Islet of Langerhans (tissue), 1 donor: Measurements from ENCODE around the gene PRSS1.
"Not testable (repeated sequence)": the region's sequence is repeated elsewhere in the genome, so short reads cannot be mapped to it uniquely, and the experiment has no call there.

Source experiments
- FAIRE-seq: peaks from one replicate; lab custom pipeline; 2011; peaks lifted over from hg19 to GRCh38; lab: Jason Lieb, UNC

PRSS1 gene

DNA sequence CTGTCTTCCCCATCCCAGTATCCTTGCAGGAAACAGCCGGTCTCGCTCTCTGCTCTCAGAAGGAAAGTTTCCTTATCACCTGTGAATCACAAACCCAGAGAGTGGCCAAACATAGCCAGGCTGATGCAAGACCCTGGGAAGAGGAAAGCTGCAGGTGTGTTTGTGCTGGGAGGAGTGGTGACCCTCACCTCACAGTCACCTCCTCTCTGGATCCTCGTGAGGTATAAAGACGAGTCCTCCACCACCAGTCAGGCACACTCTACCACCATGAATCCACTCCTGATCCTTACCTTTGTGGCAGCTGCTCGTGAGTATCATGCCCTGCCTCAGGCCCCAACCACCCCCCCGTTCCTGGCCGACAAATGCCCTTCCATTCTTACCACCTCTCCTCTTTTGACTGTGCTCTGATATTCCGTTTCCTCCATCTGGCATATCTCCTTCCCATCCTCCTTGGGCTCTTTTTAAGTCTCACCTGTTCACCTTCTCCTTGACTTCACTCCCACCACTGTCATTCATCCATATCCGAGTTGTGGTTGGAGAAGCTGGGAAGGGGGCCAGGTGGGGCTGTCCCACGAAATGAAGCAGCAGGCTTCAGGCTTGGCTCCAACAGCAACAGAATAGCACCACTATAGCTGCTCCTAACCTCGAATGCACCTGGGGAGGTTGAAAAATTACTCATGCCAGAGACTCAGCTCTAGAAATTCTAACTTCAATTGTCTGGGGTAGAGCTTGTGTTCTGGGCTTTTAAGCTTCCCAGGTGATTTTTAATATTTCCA, at the start of gene PRSS1:
PRSS1 (plus strand) TSS at position 255 of the 776 bp plus-strand sequence; CDS start at position 268, 13 bp downstream.
- no peak for FAIRE-seq

DNA sequence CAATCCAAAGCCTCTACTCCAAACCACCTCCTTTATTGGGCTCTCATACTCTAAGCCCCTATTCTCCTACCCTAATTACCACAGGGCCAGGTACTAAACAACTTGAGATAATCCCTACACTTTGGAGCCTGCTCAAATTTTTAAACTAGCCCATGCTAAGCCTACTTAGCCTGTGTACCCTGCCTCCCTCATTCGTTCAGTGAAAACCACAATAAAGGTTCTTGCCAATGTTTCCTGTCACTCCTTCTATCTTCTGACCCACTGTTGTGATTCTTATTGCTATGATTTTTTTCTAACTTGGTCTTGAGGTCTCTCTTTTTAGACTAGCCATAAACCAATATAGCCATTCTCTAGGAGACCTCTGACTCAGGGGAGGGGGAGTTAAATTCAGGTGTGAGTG, 48.3 kb upstream of the PRSS1 start:
- not testable (repeated sequence) for FAIRE-seq

DNA sequence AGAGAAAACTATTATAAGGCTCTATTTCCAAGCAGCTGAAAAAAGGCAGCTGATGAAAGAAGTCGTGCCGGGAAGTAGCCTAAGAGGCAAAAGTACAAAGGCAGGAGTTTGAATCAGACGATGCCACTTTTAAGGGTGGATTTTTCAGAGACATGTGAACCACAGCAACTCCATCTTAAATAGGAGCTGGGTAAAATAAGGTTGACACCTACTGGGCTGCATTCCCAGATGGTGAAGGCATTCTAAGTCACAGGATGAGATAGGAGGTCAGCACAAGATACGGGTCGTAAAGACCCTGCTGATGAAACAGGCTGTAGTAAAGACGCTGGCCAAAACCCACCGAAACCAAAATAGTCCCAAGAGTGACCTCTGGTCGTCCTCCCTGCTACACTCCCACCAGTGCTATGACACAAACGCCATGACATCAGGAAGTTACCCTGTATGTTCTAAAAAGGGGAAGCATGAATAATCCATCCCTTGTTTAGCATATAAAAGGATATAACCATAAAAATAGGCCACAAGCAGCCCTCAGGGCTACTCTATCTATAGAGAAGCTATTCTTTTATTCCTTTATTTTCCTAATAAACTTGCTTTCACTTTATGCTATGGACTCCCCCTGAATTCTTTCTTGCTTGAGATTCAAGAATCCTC, 45.5 kb upstream of the PRSS1 start:
- FAIRE-seq, result no peak

DNA sequence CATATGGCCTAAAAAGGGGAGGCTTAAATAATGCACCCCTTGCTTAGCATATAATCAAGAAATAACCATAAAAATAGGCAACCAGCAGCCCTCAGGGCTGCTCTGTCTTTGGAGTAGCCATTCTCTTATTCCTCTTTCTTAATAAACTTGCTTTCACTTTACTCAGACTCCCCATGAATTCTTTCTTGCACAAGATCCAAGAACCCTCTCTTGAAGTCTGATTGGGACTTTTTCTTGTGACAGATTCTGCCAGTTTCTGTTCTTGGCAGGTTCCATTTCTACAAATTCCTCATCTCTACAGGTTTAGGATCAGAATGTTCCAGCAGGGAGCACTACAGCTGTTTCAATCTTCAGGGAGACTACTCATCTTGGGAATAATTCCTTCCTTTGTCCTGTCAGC, 40.5 kb upstream of the PRSS1 start:
- not testable (repeated sequence) for FAIRE-seq

DNA sequence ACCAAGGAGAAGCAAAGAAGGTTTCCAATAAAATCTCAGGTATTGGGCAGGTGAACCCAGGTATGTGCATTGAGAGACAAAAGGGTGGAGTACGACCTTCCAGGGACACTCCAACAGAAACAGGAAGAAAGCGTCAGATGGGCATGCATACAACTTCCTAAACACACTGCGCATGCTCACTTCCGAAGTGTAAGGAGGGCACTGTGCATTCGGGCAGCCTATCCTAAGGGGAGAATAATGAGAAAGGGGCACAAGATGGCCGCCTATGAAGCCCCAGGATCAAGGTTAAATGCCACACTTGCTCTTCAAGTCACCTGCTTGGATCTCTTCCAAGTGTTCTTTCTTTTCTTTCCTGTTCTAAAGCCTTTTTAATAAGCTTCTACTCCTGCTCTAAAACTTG, 39.4 kb upstream of the PRSS1 start:
- no peak for FAIRE-seq

DNA sequence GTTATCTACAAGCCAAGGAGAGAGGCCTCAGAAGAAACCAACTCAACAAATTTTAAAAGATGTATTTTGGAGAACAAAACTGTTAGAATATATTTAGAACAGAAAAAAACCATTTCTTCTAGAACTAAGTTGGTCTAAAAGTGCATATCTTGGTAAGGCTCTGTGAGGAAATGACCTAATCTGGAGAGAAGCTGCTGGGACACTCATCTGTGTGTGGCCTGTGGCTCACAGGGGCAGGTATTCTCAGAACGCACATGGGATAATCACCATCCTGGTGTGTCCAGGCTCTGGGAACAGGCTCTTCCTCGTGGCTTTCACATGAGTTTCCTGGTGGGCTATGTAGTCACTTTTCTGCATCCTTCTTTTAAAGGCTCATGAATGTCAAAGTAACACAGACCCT, 38.1 kb upstream of the PRSS1 start:
- FAIRE-seq, result no peak

DNA sequence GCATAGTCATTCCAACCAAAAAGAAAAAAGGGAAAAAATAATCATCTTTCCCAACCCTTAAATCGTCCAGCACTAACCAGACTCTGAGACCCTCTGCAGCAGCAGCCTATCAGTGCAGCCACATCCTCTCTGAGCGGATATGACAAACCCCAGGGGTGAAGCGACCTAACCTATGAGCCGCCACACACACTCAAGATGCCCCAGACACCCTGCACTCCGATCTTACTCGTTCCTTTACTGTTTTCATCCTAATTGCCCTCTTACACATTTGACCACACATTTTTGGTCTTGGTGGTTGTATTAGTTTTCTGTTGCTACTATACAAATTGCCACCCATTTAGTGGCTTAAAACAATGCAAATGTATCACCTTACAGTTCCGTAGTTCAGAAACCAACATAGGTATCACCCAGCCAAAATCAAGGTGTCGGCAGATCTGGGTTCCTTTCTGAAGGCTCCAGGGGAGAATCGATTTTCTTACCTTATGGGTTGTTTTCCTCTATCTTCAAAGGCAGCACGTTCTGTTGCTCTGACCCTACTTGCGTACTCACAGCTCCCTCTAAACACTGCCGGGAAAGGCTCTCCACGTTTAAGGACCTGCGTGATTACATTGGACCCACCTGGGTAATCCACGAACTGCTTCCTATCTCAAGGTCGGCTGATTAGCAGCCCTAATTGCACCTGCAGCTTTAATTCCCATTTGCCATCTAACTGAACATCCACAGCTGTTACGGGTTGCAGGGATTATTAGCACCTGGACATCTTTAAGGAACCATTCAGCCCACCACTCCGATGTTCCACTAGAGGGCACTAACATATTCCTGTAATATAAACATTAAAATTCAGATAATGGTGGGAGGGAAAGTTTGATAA, 37.3 kb upstream of the PRSS1 start:
- FAIRE-seq, result no peak

DNA sequence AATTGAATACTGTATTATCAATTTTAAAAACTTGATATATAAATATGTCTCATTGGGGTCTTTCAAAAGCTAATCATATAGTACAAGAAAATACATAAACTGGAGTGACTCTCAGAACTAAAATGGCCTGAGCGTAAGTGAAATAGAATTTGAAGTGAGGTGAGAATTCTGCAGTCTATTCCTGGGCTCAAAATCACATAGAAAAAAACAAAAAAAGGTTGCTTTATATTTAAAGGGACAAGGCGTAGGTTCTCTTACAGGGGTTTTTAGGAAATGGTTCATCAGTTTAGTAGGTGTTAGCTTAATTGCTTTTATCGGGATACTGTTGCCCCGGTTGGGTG, 36.7 kb upstream of the PRSS1 start:
- no peak for FAIRE-seq

DNA sequence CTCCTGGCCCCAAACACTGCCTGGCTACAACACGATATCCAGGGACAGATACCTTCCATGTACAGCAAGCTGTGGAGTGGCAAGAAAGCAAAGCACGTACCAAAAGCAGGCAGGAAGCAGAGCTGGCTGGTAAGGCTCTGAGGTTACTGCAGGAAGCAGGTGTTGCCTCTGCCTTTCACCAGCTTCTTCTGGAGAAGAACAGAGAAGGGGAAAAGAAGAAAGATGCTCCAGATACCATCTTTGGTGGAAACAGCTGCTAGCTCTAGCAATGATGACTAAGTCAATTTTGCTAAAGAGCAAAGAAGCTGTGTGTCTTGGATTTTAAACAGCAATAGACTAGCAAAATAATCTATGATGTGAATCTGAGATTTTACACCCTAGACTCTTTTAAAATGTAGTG, 34.9 kb upstream of the PRSS1 start:
- no peak for FAIRE-seq

DNA sequence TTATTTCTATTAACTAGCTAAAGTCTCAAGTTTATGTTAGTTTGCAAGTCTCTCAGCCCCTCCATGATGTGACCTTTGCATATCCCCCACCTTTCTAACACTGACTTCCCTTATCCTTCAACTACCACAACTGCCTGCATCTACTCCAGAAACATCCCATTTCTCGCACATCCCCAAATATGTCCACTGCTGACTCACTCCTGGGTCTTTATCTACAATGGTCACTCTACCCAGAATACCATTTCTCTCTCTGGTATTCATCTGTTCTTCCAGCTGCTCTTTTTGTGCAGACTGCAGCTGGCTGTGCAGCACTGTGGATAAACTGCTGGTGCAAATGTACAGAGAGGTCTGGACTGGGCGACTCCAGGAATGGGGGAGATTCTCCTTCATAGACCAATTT, 32.7 kb upstream of the PRSS1 start:
- no peak for FAIRE-seq

DNA sequence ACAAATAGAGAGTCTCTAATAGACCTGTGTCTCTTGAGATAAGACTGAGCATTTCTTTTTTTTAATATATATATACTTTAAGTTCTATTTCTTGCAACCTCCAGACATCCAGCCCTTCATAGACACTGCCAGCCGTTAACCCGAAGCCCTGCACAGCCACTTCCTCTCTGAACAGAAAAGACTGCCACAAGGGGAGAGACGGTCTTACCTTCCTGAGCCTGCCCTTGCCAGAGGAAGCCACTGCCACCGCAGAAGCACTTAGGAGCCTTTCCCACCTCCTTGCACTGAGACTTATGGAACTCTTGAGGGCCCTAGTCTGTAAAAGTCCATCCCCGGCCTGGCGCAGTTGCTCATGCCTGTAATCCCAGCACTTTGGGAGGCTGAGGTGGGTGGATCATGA, 31.8 kb upstream of the PRSS1 start:
- FAIRE-seq, result no peak

DNA sequence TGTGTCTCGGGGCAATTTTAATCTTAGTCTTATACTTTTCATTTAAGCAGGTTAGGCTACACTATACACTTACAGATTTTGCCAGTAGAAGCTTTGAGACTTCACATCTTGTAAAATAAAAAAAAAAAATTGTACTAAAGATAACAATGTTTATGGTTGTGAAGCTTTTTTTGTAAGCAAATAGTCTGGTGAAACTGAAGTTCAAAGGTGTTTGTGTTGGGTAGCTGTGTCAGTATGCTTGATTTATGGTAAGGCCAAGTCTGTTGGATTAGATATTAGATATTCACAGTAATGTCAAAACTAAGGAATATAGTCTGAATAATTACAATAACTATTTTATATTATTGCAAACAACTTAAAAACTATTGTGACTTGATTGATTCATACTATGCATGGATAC, 31.0 kb upstream of the PRSS1 start:
- FAIRE-seq, result no peak

DNA sequence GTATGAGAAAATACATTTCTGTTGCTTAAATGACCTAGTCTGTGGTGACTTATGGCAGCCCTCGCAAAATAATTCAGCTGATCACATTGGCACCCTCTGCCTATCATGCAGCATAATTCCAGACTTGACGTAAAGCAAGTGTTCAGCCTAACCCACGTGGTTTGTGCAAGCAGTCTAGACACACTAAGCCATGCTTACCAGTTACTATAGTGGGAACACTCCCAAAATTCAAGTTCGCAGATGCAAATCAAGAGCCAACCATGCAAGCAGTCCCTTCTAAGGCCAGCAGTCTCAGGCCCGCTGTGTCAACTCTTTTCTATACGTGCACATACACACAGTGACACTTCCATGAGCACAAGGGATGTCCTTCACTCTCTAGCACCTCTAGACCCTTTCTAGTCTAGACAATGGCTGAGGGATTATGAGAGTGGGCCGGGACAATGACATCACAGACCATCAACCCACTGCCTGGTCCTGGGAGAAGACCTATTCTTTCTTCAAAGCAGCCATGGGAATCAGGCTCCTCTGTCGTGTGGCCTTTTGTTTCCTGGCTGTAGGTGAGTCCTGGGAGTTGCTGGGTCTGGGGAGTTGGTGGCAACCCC, 29.0 kb upstream of the PRSS1 start:
- FAIRE-seq, result no peak

DNA sequence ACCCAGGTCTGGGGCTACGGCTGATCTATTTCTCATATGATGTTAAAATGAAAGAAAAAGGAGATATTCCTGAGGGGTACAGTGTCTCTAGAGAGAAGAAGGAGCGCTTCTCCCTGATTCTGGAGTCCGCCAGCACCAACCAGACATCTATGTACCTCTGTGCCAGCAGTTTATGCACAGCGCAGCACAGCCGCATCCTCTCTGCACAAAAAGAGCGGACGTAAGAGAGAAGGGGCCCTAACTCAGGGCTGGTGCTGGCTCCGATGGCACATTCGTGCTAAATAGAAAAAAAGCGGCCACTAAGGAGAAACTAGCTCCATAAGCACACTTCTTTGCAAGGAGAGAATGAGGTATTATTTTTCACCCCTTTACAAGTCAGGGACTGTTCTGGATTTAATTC, 28.3 kb upstream of the PRSS1 start:
- FAIRE-seq, result no peak

DNA sequence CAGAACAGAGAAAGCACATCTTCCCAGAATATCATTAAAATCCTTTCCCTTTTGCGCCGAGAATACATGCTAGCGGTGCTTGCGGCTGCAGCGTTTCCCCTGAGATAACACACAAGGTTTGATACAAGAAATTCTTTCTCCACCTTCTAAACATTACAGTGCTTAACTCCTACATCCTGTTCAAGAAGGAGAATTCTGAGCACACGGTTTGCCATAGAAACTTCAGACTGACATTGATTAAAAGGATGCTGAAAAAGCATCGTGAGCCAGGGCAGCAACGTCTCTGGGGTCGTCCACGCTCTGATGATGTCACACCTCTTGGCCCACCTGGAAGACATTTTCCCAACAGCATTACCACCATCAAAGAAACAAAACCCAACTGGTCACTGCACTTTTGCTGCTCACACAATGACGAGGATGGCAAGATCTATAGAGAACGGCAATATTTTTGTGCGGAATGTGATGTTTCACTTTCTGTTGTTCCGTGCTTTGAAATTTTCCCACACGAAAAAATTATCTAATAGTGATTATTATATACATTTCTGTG, 27.0 kb upstream of the PRSS1 start:
- no peak for FAIRE-seq

DNA sequence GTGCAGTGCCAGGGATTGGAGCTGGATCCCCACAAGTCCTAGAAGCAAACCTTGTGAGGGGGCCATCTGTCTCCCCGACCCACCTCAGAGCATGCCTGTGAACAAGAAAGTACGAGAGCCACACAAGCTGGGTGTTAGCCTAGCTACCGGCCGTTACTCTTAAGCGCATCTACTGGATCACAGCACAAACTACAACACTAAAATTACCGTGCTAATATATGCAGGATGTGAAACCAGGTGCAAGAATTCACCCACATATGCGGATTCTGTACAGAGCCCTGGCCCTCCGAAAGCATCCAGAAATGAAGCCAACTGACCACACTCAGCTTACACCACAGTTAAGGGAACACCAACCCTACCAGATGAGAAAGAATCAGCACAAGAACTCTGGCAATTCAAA, 16.0 kb upstream of the PRSS1 start:
- no peak for FAIRE-seq

DNA sequence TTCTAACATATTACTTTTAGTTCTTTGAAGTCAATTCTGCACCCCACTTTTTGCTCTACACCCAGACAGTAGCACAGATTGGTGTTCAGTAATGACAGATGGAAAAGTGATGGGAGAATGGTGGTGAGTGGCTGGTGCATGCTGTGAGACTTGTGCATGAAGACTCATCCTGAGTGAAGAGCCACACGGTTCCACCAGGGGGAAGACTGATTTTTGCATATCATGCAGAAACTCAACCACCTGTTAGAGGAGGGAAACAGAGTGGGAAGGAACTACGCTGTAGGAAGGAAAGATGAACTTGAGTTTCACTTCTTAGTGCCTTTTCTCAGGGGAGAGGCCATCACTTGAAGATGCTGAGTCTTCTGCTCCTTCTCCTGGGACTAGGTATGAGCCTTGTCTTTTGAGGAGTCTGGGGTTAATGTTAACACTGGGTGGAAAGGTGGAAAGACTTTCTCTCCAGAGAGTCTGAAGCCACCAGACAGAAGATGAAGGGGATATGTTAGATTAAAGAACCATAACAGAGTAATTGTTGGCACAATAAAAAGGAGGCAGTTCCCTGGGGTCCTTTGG, 9.3 kb upstream of the PRSS1 start:
- no peak for FAIRE-seq

DNA sequence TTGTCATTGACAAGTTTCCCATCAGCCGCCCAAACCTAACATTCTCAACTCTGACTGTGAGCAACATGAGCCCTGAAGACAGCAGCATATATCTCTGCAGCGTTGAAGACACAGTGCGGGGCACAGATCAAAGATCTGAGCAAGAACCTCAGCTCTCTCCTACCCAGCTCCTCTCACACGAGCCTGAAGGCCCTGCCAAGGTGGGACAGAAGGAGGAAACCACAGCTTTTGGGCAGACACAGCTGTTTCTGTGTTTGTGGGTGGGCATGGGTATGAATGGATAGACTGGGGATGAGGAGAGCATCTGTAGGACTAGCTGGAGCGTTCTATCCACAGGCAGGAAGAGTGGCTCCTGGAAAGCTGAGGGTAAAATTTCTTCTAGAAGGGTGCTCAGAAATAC, 8.5 kb upstream of the PRSS1 start:
- no peak for FAIRE-seq

DNA sequence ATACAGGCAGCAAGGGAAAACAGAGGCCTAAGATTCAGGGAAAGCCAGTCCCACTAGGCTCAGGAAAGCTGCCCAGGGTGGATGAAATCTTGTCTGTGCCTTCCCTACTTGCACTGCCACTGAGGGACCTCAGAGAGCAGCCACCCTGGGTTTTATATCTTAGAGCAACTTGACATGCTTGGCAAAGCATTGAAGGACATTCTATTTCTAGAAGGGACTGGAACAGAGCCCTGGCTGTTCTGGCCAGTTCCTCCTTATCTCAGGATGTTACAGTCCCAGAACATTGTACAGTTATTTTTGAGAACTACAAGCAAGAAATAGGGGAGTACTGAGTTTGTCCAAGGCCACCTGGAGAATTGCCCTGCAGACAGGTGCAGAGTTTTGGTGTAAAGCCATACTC, 7.3 kb upstream of the PRSS1 start:
- not testable (repeated sequence) for FAIRE-seq

DNA sequence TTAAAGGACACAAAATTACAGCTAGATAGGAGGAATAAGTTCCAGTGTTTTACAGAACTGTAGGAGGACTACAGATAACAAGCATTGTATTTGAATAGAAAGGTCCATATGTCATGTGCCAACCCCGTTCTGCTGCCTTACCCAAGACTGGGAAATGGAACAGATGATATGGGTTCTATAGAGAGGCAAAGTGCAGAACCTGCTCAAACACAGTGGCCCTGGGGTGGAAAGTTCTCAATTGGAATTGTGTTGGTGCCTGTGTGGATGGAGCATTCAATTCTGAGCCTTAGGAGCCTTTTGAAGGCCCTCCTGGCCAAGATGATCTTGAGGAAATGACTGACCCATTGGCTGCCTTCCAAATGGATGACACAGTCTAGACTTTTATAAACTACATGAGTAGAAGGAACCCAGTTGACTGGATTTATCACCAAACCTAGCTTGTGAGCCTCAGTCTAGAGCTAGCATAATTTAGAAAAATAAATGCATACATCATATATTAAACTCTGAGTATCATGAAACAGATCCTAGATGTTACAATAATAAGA, 4.1 kb upstream of the PRSS1 start:
- no peak for FAIRE-seq

DNA sequence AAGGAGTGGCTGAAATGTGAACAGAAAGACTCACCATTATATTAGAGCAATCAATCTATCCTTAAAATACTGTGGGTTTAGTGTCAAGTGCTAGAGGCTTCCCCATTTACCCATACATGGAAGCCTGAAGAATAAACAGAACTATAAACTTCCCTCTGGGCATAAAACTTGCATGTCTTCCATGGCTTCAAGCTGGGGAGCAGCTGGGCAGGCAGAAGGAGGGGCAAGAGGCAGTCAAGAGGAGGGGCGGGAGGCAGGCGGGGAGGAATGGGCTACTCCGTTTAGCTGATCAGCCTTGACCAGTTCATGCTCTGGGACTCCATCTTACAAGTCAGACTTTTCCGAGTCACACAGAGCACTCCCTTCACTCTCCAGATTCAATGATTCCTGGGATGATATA, 3.5 kb upstream of the PRSS1 start:
- no peak for FAIRE-seq

DNA sequence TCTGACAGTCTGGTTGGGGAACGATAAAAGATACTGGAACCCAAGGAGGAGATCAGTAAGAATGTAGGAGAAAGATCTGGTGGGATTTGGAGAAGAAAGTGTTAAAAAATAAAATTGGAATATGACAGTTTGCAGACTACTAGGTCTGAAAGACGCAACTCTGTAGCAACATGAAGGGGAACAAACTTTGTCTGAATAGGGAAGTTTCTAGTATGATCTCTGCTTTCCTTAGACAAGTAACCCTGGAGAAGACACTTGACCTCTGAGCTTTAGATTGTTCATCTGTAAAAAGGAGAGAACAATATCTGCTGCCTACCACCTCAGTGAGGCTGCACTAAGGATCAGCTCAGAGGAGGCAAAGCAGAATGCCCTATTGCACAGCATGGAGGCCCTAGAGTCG, 3.0 kb upstream of the PRSS1 start:
- FAIRE-seq, result no peak
